HL-60 (cell line): ENCODE results near the gene FRMPD4.

Source experiments
- DNase-seq, 2 experiments: peaks; one replicate each; pipeline ENCODE4 v3.0.0-alpha.2; 2010 to 2020; ENCODE audit warnings: low read depth in 1 of 2, low spot score in 1 of 2
- H3K27ac ChIP-seq: fragments of 250-450 bp; sonication (Bioruptor Pico); replicated peaks from 2 replicates; pipeline ENCODE4 v1.5.1; 2020; ENCODE audit warnings: mild to moderate bottlenecking, moderate library complexity
- H3K27me3 ChIP-seq: fragments of 250-450 bp; sonication (Bioruptor Pico); 2 replicates; pipeline ENCODE4 v1.5.1; 2021; ENCODE audit warnings: mild to moderate bottlenecking, moderate library complexity; ENCODE audit not compliant: insufficient read depth, poor library complexity, severe bottlenecking
- H3K4me3 ChIP-seq: replicated peaks from 2 replicates; pipeline ENCODE4 v1.5.1; 2011; ENCODE audit warnings: mild to moderate bottlenecking, control low read depth, low read length; ENCODE audit not compliant: insufficient read depth
- GABPA ChIP-seq: IDR thresholded peaks from 2 replicates; pipeline ENCODE4 v1.6.1; 2012; ENCODE audit warnings: low read depth
- POLR2AphosphoS5 ChIP-seq: IDR thresholded peaks from 2 replicates; pipeline ENCODE4 v1.6.1; 2012; ENCODE audit warnings: low read depth
- REST ChIP-seq: IDR thresholded peaks from 2 replicates; pipeline ENCODE4 v1.6.1; 2012; ENCODE audit warnings: low read depth; ENCODE audit not compliant: insufficient replicate concordance
- SPI1 ChIP-seq: IDR thresholded peaks from 2 replicates; pipeline ENCODE4 v1.6.1; 2012; ENCODE audit warnings: low read depth, mild to moderate bottlenecking, borderline replicate concordance
- TF ChIP-seq, protein P1 (sequence below): IDR thresholded peaks from one replicate; pipeline ENCODE4 v1.5.1; 2011; ENCODE audit warnings: low read length, control low read depth, inconsistent platforms; ENCODE audit not compliant: insufficient read depth

FRMPD4 gene

GRCh38 chrX:12657881-12658280, 519.6 kb downstream of the FRMPD4 start:
- DNase-seq, result no peak
- no peak for TF ChIP-seq POLR2AphosphoS5
- TF ChIP-seq, protein P1, sequence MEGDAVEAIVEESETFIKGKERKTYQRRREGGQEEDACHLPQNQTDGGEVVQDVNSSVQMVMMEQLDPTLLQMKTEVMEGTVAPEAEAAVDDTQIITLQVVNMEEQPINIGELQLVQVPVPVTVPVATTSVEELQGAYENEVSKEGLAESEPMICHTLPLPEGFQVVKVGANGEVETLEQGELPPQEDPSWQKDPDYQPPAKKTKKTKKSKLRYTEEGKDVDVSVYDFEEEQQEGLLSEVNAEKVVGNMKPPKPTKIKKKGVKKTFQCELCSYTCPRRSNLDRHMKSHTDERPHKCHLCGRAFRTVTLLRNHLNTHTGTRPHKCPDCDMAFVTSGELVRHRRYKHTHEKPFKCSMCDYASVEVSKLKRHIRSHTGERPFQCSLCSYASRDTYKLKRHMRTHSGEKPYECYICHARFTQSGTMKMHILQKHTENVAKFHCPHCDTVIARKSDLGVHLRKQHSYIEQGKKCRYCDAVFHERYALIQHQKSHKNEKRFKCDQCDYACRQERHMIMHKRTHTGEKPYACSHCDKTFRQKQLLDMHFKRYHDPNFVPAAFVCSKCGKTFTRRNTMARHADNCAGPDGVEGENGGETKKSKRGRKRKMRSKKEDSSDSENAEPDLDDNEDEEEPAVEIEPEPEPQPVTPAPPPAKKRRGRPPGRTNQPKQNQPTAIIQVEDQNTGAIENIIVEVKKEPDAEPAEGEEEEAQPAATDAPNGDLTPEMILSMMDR, result no peak
- no peak for TF ChIP-seq REST
- TF ChIP-seq SPI1, result no peak
- no peak for TF ChIP-seq GABPA
- Histone ChIP-seq H3K27ac (no peak overlapping the region), H3K4me3 (no peak overlapping the region), H3K27me3 (no peaks in the 10 kb centered on the region)

DNA sequence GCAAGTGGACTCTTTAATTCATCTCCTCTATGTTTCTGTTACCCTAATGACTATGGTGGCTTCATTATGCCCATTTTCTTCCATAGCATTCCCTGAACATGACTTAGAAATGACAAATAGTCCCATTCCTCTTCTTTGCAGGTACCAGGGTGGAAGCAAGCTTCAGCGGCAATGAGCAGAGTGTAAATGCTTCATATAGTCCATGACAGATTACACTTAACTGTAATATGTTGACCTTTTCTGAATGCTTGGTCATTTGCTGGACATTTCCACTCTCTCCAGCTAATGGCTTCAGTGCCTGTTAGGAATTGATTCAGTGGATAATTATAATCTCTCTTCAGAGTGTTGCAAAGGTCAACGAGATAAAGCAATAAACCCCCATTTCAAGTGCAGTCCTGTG, 523.2 kb downstream of the FRMPD4 start:
- no peak for DNase-seq
- TF ChIP-seq SPI1 (no peak), REST (no peak)
- TF ChIP-seq, protein P1, result no peak
- no peaks in the 10 kb centered on the region for H3K27me3 ChIP-seq
- no peak overlapping the region for H3K4me3 ChIP-seq
- H3K27ac ChIP-seq, result no peak overlapping the region

DNA sequence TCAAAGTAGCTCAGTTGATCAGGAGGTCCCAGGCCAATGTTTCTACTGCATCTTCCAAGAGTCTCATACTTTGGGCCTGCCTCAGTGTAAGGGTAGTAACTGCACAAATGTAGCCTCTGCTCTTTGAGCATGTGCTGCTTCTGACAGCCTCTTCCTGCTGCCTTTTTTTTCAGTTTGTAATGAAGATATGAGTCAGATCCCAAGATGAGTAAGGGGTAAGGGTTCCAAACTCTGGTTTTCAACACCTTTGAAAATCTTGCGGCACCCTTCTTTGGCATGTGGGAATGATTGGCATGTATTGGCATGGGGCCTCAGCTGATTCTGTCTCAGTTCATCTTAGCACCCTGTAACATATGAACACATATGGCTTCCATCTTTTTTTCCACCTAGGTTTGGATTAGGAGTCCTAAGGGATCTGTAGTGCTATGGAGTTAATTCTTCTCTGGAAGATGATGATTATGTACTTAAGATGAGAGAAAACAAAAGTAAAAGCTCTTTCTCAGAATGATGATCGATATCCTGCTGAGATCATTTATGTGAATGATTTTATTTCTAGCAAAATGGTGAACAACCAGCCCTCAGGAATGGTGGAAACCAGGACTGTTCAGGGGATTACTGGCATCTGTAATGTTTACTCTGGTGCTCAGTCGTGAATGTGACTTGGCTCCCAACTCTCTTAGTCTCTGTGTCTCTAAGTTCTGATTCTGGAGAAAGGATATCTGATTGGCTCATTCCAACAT, 534.3 kb downstream of the FRMPD4 start:
- Histone ChIP-seq H3K27ac (no peak overlapping the region), H3K4me3 (no peak overlapping the region), H3K27me3 (no peaks in the 10 kb centered on the region)
- no peak for DNase-seq
- TF ChIP-seq SPI1 (no peak), GABPA (no peak), POLR2AphosphoS5 (no peak), REST (no peak)
- TF ChIP-seq, protein P1, result no peak
